Measurements from ENCODE around the gene TAF1A.
A peak's percentile ranks its signal among the peaks of the same experiment; 100 is the strongest.
"Not testable (repeated sequence)": the region's sequence is repeated elsewhere in the genome, so short reads cannot be mapped to it uniquely, and the experiment has no call there.

Gene TAF1A

DNA sequence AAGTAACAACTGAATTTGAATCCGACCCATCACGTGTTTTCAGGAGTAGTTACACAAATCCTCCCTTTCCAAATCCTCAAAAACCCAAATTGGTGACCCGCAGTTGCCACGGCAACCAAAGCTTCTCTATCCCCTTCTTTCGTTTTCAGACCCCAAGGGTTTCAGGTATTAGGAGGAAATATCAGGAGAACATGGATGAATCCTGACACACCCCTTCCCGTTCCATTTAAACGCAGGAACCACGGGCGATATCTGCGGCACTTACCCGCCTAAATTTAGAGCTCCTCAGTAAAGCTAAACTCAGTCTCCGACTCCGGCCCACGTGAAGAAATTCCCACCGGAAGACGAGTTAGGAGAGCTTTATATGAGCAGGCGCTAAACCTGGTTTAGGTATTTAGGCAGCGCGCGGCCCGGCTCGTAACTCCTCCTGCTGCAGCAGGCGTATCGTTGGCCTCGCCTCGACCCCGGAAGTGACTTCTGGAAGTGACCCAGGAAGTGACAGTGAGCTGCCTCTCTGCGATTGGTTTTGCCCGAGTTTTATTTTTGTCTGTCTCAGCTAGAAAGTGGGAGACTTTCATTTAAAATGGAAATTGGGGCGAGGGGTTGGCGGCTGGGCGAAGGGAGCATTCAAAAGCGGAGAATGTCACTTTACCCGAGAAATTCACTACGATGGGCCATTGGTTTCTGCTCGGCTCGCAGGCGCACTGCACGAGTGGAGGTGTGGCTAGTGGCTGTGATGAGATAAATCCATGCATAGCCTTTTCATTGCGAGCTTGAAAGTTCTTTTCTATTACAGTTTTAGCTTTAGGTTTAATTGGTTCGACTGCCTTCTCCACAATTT, at the start of gene TAF1A:
TSS of gene TAF1A (minus strand) at position 472 of the 841 bp plus-strand sequence.
- DNase-seq: peak; percentile 54

DNA sequence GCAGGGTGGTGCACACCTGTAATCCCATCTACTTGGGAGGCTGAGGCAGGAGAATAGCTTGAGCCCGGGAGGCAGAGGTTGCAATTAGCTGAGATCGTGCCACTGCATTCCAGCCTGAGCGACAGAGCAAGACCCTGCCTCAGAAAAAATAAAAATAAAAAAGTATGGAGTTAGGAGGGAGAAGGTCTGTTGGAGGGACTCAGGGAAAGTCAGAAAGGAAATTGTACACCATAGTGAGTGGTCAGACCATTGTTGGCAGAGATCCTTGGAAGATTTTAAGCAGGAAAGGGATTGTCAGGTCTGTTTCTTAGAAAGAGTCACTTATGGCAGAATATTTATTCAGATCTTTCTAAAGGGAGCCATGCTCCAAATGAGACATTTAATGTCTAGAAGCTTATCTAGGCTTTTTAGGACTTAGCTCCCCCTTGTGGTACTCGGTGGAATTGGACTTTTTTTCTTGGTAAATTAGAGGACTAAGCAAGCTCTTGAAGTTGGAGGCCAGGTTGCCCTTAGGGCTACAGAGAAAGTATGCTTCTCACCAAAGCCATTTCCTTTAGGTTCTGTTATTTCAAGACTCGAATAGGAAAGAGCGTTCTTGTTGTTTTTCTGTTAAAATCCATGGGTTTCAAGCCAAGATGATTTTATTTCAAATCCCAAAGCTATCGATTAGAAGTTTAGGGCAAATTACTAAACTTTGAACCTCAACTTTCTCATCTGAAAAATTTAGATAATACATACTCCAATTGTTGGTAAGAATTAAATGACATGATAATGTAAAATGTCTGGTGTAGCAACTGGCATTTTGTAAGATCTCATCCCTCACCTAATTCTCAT, 44.7 kb upstream of the TAF1A start:
- DNase-seq: peak; percentile 50

DNA sequence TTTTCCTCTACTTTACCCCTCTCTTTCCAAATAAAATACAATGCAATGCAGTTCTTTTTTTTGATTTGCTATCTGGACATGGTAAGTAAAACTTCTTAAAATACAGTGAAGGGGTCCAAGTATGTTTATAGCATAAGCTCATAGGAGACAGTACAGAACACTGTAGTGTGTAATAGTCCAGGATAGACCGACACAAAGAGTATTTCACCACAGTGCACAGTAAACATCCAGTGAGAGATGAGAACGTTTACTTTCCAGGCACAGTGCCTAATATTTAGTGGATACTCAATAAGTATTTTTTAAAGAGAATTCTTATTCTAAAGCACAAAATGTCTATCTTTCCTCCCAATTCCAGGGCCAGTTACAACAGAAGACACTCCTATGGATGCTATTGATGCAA, 43.0 kb upstream of the TAF1A start:
- no peak for DNase-seq

DNA sequence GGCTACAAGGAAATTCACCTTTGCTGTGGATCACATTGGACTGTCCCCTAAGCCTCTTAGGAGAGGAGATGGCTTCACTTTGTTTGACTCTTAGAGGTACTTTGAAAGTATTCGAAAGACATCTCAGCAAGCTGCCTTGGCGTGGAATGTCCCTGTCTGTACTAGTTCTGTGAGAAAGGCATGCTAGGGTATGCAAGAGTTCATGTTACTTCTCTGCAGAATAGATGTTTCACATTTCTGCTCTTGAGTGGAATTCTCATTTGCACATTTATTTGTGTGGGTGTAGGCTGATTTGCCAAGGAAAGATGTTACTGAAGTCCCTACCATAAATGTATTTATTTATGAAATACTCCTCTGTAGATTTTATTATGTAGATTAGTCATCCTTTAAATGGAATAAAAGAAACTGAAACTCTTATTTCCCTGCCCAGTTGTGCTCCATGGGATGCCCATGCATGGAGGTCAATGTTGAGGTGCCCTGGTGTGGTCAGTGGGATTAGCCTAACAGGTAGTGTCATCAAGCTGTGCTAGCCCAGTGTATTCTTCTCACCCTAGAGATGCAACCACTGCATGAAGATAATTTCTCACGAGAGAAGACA, 42.0 kb upstream of the TAF1A start:
- DNase-seq: no peak

DNA sequence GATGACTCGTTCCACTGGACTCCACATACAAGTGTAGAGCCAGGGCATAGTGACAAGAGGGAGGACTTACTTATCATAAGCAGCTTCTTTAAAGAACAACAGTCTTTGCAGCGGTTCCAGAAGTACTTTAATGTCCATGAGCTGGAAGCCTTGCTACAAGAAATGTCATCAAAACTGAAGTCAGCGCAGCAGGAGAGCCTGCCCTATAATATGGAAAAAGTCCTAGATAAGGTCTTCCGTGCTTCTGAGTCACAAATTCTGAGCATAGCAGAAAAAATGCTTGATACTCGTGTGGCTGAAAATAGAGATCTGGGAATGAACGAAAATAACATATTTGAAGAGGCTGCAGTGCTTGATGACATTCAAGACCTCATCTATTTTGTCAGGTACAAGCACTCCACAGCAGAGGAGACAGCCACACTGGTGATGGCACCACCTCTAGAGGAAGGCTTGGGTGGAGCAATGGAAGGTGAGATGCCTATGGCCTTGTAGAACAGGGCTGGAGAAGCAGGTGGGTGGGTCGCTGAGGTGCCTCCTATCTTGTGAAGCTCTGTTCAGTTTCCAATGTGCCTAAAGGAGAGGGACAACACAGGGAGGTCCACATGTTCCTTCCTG, 40.3 kb upstream of the TAF1A start:
- no peak for DNase-seq

DNA sequence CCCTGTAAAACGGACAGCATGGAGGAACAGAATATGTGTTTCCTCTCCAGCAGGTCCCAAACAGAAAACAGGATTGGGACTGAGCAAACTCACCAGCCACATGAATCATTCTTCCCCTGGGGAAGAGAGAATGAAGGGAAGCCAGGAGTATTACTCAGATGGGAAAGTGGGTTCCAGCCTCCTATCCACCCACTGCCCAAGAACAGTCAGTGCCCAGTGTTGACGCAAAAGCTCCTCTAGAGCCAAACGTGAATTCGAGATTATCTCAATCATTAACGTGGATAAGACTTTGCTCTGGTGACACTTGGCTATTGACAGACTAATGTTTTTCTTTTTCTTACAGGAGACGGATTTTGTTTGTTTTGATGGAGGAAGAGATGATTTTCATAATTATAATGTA, 37.5 kb upstream of the TAF1A start:
- DNase-seq: no peak

DNA sequence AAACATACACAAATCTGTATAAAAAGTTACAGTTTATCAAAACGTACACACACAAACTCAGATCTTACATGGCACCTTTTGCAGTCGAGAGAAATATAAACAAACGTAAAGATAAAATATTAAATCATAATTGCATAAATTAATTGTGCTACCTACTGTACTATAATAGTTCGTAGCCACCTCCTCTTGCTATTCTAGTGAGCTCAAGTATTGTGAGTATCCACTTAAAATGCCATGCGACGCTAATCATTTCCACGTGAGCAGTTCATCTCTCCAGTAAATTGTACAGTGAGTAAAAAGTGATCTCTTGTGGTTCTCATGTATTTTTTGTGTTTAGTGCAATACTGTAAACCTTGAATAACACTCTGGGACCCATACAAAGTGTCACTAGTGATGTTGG, 34.5 kb upstream of the TAF1A start:
- DNase-seq: no peak

DNA sequence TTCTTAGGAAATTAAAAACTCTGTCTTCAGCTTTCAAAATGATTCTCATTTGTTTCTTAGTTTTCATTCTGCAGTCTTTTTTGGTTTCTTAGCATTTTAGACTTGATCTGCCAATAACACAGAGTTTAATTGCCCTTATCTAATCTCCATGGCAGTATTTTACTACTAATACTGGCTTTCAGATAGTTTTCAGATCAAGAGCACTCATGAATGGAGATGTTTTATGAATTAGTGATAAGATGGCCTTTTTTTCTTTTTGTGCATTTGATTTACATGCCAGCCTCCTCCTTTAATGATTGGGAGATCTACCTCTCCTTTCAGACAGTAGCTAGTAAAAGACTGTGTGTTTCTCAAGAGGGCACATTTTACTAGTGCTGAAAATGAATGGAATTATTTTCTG, 33.7 kb upstream of the TAF1A start:
- no peak for DNase-seq

DNA sequence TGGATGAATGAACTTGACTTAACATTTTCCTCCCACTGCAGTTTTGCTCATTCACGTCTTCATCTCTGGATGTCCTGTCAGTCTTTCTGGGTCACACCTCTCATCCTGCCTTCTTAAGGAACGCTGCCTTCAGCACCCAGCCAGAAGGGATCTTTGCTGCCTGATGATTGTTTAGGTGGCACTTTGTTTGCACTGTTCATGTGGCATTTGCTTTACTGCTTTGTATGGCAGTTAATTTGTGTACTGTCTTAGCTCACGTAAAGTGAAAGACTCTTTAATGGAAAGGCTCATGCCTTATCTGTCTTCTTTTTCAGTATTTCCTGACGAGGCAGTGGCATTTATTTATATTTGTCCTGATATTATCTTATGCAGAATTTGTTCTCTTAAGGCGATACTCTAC, 33.0 kb upstream of the TAF1A start:
- DNase-seq: no peak

DNA sequence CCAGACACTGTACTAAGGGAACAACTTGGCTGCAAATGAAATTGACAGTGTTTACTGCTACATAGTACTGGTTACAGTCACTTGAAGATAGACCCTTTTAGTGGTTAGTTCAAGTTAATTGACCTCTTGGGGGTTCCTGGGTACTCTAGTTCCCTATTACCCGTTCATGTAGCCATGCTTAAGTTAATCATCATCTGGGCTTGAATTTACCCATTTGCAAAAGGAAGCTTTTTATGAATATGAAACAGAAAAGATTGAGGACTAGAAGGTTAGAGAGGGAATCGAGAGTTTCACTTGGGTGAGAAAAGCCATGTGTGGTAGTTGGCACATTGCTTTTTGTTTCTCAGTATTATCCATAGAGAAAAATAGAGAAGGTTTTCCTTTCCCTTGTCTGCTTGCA, 30.8 kb upstream of the TAF1A start:
- DNase-seq: no peak

DNA sequence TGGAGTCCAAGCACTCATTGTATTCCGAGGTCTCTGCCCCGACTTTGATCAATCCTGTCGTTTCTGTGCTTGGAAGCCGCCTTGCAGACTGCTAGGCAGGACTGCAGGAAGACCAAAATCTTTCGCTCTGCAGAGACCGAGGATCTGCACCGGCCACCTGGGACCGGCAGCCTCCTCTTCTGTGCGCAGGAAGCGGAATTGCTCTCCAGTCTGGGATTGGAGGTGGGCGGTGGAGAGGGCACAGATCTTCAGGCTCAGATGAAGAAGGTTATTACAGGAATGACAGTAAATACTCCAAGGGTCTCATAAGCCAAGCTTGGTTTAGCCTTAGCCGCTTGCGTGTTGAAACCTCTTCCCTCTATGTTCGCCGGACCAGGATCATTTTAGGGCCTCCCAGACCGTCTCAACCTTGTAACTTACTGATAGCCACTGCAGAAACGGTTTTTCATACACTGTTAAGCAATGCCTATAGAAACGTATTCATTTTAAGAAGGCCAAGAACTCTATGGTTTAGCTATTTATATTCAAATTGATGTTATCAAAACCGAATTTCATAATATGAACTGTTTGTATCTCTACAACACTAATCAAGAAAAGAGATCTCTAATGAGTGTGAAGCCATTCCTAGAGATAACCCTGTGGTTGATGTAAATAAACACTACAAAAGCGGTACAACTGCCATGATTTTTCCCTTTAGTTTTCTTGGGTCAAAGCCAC, 29.3 kb upstream of the TAF1A start:
- DNase-seq: no peak

DNA sequence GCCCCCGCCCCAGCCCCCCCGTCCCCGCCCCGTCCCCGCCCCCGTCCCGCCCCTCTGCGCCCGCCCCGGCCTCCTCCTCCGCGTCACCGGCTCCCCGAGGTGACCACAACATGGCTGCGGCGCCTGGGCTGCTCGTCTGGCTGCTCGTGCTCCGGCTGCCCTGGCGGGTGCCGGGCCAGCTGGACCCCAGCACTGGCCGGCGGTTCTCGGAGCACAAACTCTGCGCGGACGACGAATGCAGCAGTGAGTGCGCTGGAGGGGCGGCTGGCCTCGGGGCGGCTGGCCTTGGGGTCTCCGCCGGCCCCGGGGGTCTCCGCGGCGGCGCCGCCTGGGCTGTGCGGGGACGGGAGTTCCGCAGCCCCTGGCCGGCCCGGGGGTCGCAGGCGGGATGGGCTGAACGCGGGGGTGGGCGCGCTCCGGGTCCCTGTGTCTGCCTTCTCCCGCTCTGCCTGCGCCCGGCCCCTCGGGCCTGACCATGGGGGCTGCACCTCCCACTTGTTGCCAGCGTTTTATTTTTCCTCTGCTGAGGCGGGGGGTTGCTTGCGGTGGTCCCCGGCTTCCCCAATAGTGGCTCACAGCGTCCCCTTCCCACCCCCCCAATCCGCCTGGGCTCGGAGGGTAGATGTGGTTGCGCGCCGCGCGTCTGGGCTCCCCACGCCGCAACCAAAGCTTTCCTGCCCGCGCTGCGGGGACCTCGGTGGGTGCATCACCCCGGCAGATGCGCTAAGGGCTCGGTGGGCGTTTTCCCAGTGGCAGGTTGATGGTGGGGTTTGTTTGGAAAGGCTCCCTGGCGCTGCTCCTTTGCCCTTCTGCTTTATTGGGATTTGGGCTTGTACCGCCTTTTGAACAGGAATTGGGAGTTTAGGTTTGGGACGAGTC, 28.5 kb upstream of the TAF1A start, which contains the start of gene MIA3:
TSS of gene MIA3 (plus strand) at position 97 of the 879 bp plus-strand sequence. CDS start at position 111, 14 bp downstream.
- no peak for DNase-seq

DNA sequence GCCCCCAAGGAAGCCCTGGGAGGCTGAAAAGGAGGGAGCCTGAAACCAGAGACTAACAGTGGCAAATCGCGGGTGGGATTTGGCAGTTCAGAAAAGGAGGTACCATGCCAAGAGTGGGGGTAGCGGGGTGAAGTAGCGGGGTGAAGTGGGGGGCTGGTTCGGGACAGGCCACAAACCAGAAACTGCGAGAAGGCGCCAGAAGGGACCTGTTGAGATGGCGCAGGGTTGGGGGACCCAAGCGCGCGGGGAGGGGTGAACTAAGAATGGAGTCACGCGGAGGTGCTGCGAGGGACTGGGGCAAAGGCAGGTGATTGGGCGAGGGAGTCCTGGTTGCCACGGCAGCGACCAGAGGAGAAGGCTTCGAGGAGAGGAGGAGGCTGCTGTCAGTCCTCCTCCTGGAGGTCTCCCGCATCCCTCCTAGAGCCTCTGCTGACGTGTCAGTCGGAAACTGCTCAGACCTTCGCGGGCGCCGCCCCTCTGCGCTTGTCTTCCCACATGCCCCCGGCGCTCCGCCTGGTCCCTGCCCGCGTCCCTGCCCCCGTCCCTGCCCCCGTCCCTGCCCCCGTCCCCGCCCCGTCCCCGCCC, 27.7 kb upstream of the TAF1A start:
- peak; percentile 77 for DNase-seq

DNA sequence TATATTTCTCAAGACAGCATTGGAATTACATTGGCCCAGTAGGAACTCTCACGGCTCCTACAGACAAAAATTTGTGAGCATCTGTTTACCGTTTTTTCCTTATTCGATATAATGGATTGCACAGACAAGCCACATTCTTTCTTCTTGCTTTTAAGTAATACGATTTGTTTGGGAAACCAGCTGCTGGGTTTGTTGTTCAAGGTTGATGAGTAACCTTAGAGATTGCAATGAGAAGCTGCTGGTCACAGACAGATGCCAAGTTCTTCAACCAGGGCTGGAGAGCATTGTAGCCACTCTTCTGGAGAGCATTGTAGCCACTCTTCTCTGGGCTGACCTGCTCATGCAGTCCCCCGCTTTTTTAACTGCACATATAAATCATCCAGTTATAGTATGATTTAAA, 26.8 kb upstream of the TAF1A start:
- no peak for DNase-seq

DNA sequence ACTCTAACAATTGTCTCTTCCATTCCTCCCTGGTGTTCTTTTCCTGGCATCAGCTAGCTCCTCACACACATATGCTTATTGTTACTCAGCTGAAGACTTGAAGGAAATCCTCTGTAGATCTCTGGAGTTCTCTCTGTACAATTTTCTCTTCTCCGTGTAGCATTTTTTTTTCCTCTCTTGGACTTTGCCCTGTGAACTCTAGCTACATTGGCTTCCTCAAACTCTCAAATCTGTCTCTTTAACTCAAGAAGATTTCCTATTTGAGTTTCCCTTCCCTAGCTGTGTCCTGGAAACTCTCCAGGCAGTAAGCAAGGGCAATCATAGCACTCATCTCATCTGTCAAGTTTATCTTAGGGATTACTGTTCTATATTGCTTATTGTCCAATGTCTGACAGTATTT, 23.9 kb upstream of the TAF1A start:
- no peak for DNase-seq

DNA sequence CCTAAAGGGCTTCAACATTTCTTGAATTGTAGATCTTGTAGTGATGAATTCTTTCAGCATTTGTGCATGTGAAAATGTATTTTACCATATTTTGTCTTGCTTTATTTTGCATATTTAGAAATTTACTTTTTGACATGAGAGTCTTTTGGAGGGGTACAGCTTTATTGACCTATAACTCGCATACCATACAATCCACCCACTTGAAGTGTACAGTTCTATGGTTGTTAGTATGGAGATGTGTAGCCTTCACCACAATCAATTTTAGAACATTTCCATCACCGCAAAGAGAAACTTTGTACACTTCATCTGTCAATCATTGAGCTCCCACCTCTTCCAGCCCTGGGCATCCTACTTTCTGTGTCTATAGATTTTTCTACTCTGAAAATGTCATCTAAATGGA, 21.0 kb upstream of the TAF1A start:
- DNase-seq: no peak

DNA sequence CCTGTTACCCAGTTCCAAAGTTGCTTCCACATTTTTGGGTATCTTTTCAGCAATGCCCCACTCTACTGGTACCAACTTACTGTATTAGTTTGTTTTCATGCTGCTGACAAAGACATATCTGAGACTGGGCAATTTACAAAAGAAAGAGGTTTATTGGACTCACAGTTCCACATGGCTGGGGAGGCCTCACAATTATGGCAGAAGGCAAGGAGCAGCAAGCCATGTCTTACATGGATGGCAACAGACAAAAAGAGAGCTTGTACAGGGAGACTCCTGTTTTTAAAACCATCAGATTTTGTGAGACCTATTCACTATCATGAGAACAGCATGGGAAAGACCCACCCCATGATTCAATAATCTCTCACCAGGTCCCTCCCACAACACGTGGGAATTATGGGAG, 19.4 kb upstream of the TAF1A start:
- not testable (repeated sequence) for DNase-seq

DNA sequence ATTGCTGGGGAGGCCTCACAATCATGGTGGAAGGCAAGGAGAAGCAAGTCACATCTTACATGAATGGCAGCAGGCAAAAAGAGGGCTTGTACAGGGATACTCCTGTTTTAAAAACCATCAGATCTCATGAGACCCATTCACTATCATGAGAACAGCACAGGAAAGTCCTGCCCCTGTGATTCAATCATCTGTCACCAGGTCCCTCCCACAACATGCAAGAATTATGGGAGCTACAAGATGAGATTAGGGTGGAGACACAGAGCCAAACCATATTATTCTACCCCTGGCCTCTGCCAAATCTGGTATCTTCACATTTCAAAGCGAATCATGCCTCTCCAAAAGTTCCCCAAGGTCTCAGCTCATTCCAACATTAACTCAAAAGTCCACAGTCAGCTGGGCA, 17.0 kb upstream of the TAF1A start:
- DNase-seq: no peak

DNA sequence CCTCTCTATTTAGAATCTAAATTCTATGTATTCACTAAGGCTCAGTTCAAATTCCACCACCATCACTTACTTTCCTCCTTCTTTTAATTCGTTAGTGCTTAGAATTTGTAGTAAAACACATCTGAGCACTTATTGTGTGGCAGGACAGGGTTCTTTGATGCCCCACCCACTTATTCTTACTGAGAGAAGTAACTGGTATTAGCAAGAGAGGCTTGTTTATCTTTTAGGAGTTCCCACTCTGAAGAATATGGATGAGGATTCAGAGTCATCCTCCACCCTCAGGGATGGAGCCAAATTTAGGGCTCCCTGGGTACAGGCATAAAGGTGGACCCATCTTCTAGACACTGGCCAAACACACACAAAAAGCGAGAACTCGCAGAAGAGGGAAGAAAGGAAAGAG, 11.5 kb upstream of the TAF1A start:
- no peak for DNase-seq

DNA sequence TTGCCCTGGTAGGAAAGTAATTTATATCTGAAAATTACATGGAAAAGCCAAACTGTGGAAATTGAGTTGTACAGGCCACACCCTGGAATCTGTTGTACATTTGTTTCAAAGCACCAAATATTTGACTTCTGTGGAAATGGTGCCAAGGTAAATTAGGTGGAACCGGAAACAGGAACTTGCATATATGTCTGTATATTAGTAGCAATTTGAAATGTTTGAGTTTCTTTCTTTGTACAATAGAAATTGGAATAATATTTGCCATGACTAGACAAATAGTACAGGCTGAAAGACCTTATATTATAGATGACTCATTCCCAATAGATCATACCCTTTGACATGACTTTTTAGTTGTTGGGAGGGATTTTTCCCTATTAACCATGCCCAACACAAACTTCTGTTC, 10.5 kb upstream of the TAF1A start:
- no peak for DNase-seq

DNA sequence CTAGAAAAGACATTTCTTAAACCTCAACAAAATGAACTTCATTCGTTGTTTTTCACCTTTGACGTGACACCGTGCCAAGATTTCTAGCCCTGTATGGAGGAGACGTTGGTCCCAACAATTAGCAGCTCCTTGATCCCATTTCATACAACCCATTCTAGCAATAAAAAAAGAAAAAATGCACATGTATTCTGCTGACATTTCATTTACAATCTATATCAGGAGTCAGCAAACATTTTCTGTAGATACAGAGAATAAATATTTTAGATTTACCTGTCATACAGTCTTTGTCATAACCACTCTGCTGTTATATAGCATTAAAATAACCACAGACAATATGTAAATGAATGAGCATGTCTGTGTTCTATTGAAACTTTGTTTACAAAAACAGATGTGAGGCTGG, 7.0 kb upstream of the TAF1A start:
- DNase-seq: no peak

Measured in NCI-H748 treated with DMSO at 0.1 percent for 48 hours (cell line).